Gastroesophageal sphincter (tissue), 4 donors: ENCODE measurements around the gene TMEM134. TPM values are rescaled to one million over a fixed set of nuclear protein-coding genes. Genes with fewer than 3 reads are reported as not detected.

Experiments
- ATAC-seq: fragments of 150-250 bp; one replicate; pipeline ENCODE4 v1.9.1; 2016; ENCODE audit warnings: mild to moderate bottlenecking, moderate library complexity
- H3K27ac ChIP-seq, 4 donors: fragments of 200-600 bp; sonication (generic) in 3 of 4; 1 replicate in 3 of 4; 2 replicates in 1 of 4; pipeline ENCODE4 v1.5.1; 2016 to 2019
- H3K27me3 ChIP-seq: fragments of 200-600 bp; sonication (generic); one replicate; pipeline ENCODE4 v1.5.1; 2019
- H3K36me3 ChIP-seq, 2 donors: fragments of 200-600 bp; sonication (generic); one replicate each; pipeline ENCODE4 v1.5.1; 2019; ENCODE audit warnings: control low read depth in 1 of 2
- H3K4me1 ChIP-seq, 3 donors: fragments of 200-600 bp; sonication (generic); 1 replicate in 2 of 3; 2 replicates in 1 of 3; pipeline ENCODE4 v1.5.1; 2016 to 2019; ENCODE audit warnings: control low read depth in 2 of 3
- H3K4me3 ChIP-seq, 2 donors: fragments of 200-600 bp; sonication (generic); one replicate each; pipeline ENCODE4 v1.5.1; 2019; ENCODE audit warnings: mild to moderate bottlenecking in 1 of 2, moderate library complexity in 1 of 2
- H3K9me3 ChIP-seq, 3 donors: fragments of 200-600 bp; sonication (generic); one replicate each; pipeline ENCODE4 v1.5.1; 2017 to 2019; ENCODE audit warnings: control low read depth in 2 of 3
- EP300 ChIP-seq: sonication (generic); formaldehyde crosslinking; IDR thresholded peaks from one replicate; pipeline ENCODE4 v1.6.1; 2017; ENCODE audit warnings: antibody characterized with exemption, mild to moderate bottlenecking
- POLR2A ChIP-seq, 2 donors: fragments of 450-650 bp; IDR thresholded peaks; one replicate each; pipeline ENCODE4 v1.6.1; 2017; ENCODE audit warnings: antibody characterized with exemption in 2 of 2, mild to moderate bottlenecking in 2 of 2, moderate library complexity in 1 of 2
- POLR2AphosphoS5 ChIP-seq: sonication (generic); formaldehyde crosslinking; IDR thresholded peaks from one replicate; pipeline ENCODE4 v1.6.1; 2017; ENCODE audit warnings: antibody characterized with exemption
- WGBS, 2 donors: methylation state at CpG; one replicate each; pipeline ENCODE4 v1.1.5; 2018; ENCODE audit warnings: low coverage in 1 of 2; 5-methylcytosine and 5-hydroxymethylcytosine counted together
- total RNA-seq, 4 donors: library from RNA; depleted of rRNA; stranded (reverse); fragments of >200 nt; gene quantifications; one replicate each; pipeline ENCODE4 v1.1.0, GENCODE V29; 2016
- TF ChIP-seq, protein P1 (sequence below), 4 experiments: fragments of 200-600 bp in 2 of 4; fragments of 450-650 bp in 2 of 4; sonication (generic) in 1 of 4; IDR thresholded peaks; one replicate each; pipeline ENCODE4 v1.5.1; 2017 to 2019; ENCODE audit warnings: antibody characterized with exemption in 4 of 4, mild to moderate bottlenecking in 2 of 4, moderate library complexity in 2 of 4

The TMEM134 gene
- total RNA-seq, 4 donors from 2014 or later, result 22.2 to 35.2 (median 32.5) TPM

DNA sequence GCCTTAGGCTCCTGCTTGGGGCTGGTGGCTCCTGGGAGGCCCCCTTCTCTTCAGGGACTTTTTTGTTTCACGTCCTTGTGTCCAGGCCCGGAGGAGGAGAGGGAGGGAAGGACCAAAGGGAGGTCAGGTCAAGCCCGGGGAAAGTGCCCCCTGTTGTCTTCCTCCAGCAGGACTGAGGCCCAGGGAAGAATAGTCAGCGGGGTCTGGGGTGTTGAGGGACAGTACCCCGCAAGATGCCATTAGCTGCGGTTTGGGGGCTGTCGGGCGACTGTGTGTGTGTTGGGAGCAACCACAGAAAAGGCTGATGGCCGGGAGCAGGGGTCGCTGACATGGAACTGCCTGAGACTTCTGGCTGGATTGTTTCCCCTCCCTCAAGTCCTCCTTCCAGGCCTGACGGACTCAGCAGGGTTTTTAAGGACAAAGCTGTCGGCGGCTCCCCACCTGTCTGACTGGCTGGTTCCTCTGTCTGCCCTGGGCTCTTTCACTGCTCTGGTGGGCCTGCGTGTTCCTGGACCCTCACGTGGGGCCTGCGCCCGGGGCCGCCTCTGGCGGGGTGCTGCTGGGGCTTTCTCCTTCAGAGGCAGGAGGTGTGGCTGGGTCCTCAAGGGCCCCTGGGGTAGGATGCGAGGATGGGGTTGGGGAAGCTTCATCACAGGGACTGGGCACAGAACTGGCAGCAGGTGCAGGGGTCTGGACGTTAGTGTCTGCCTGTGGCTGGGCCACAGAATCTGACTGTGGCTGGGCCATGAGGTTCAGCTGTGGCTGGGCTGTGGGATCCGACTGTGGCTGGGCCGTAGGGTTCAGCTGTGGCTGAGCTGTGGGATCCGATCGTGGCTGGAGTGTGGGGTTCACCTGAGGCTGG is 18.0 kb downstream of the TMEM134 start:
- 91 to 100% methylated on average over 4 to 5 of the region's 25 CpGs for WGBS, 2 donors
- H3K27ac ChIP-seq, result no peak overlapping the region

DNA sequence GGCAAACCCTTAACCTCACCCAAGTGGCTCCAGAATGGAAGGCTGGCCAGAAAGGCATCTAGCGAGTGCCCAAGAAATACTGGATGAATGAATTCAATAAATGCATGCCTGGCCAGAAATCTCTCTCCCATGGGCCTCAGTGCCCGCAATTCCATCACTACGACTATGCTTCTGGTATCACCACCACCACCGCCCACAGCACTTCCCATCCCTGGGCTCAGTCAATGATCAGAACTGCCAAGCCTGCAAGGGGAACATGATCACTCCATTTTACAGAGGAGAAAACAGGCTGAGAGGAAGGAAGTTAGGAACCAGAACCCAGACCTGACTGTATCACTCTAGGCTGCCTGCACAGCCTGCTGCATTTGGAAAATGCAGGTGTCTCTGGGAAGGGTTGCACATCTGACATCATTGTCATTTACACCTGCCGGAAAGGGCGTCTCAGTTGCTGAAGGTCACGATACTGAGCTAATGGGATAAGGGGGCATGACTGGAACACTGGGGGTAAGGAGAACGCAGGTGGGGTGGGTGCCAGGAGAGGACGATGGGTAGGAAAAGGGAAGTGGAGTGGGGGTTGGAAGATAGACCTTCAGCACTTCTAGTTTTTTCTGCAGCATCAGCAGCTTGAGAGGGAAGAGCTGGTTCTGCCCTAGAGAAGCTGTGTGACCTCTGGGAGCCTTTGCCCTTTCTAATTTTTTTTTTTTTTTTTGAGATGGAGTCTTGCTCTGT is 19.8 kb downstream of the TMEM134 start:
- Histone ChIP-seq H3K4me1 (peaks cover 0 to 8% (median 2%) of the 10 kb centered on the region in 3 donors), H3K4me3 (no peak overlapping the region), H3K36me3 (no peaks in the 10 kb centered on the region), H3K27me3 (no peaks in the 10 kb centered on the region), H3K27ac (no peak overlapping the region), H3K9me3 (no peaks in the 10 kb centered on the region)
- ATAC-seq, result peak; percentile 34
- WGBS, 2 donors, result 64 to 77% methylated on average over 7 to 8 of the region's 9 CpGs
- no peak for TF ChIP-seq POLR2A (IDR thresholded peaks at IDR 0.05)
- TF ChIP-seq EP300, result no peak
- TF ChIP-seq, protein P1, sequence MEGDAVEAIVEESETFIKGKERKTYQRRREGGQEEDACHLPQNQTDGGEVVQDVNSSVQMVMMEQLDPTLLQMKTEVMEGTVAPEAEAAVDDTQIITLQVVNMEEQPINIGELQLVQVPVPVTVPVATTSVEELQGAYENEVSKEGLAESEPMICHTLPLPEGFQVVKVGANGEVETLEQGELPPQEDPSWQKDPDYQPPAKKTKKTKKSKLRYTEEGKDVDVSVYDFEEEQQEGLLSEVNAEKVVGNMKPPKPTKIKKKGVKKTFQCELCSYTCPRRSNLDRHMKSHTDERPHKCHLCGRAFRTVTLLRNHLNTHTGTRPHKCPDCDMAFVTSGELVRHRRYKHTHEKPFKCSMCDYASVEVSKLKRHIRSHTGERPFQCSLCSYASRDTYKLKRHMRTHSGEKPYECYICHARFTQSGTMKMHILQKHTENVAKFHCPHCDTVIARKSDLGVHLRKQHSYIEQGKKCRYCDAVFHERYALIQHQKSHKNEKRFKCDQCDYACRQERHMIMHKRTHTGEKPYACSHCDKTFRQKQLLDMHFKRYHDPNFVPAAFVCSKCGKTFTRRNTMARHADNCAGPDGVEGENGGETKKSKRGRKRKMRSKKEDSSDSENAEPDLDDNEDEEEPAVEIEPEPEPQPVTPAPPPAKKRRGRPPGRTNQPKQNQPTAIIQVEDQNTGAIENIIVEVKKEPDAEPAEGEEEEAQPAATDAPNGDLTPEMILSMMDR (IDR thresholded peaks at IDR 0.05), result no peak
- no peak for TF ChIP-seq POLR2AphosphoS5

More for the DNA sequence above, 18.0 kb downstream of the TMEM134 start:
- Histone ChIP-seq H3K4me3 (no peak overlapping the region), H3K4me1 (no peaks in the 10 kb centered on the region), H3K36me3 (no peaks in the 10 kb centered on the region), H3K9me3 (no peaks in the 10 kb centered on the region), H3K27me3 (no peaks in the 10 kb centered on the region)
- ATAC-seq, result no peak
- TF ChIP-seq, protein P1 (IDR thresholded peaks at IDR 0.05), result no peak
- TF ChIP-seq EP300 (no peak), POLR2AphosphoS5 (no peak), POLR2A (IDR thresholded peaks at IDR 0.05) (no peak)

DNA sequence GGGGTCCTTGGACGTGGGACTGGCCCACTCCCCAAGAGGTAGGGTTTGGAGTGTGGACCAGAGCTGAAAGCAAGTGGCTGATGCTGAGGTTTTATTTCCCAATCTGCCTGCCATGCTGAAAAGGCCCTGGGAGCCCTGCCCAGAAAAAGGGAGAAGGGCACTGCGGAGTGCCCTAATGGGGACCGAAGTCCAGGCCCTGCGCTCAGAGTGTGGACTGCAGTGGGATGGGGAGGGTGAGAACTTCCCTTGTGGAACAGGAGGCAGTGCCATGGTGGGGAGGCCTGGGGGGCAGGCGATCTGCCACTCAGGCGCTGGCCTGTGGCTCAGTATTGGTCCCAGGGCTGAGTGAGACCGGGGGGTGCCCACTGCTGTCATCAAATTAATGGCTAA is 20.8 kb downstream of the TMEM134 start:
- WGBS, 2 donors, result 67 to 81% methylated on average over 1 to 6 of the region's 7 CpGs
- no peak overlapping the region for H3K4me3 ChIP-seq
- H3K9me3 ChIP-seq, result no peaks in the 10 kb centered on the region
- TF ChIP-seq POLR2A (IDR thresholded peaks at IDR 0.05), result no peak
- TF ChIP-seq POLR2AphosphoS5, result no peak
- TF ChIP-seq, protein P1 (IDR thresholded peaks at IDR 0.05), result no peak
- TF ChIP-seq EP300, result no peak
- no peaks in the 10 kb centered on the region for H3K36me3 ChIP-seq
- peaks cover 0 to 12% (median 6%) of the 10 kb centered on the region in 3 donors for H3K4me1 ChIP-seq
- H3K27me3 ChIP-seq, result no peaks in the 10 kb centered on the region
- ATAC-seq, result no peak
- no peak overlapping the region for H3K27ac ChIP-seq

DNA sequence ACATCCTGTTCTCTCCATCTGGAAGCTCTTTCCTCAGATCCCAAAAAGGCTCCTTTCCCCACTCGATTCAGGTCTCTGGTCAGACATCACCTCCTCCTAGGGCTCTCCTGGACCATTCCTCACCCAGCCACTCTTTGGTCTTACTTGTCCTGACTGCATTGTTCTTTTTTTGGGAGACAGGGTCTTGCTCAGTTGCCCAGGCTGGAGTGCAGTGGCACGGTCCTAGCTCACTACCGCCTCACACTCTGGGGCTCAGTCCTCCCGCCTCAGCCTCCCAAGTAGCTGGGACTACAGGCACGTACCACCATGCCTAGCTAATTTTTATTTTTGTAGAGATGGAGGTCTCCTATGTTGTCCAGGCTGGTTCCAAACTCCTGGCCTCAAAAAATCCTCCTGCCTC is 23.5 kb downstream of the TMEM134 start:
- TF ChIP-seq EP300, result no peak
- TF ChIP-seq, protein P1 (IDR thresholded peaks at IDR 0.05), result no peak
- TF ChIP-seq POLR2A (IDR thresholded peaks at IDR 0.05), result no peak
- no peak for TF ChIP-seq POLR2AphosphoS5
- H3K4me3 ChIP-seq, result no peak overlapping the region
- ATAC-seq, result no peak
- no peaks in the 10 kb centered on the region for H3K9me3 ChIP-seq
- H3K36me3 ChIP-seq, result peaks cover 0 to 20% of the 10 kb centered on the region in 2 donors
- 43 to 83% methylated on average over 1 to 2 of the region's 5 CpGs for whole genome bisulfite sequencing, 2 donors
- peaks cover 0 to 37% (median 10%) of the 10 kb centered on the region in 3 donors for H3K4me1 ChIP-seq
- H3K27ac ChIP-seq, result no peak overlapping the region
- H3K27me3 ChIP-seq, result no peaks in the 10 kb centered on the region
